Measurements from ENCODE around the gene SDK1.

- TF ChIP-seq CTCF (IDR thresholded peaks at IDR 0.05; ENCODE audit: low read depth, low read length, missing input control), result no peak
- no peak for TF ChIP-seq SP1 (IDR thresholded peaks at IDR 0.05)
- no peak for TF ChIP-seq EGR1 (IDR thresholded peaks at IDR 0.05; ENCODE audit: low read depth in 2 of 2)
- TF ChIP-seq RAD21 (IDR thresholded peaks at IDR 0.05), result no peak
Measured at GRCh38 chr7:3312583-3312982, 11.5 kb downstream of the SDK1 start.

Data from liver (tissue), 3 donors.